ENCODE data around the gene WFIKKN1. TPM values are rescaled to one million over a fixed set of nuclear protein-coding genes. Genes with fewer than 3 reads are reported as not detected.

WFIKKN1 gene
- total RNA-seq, 4 donors from 2014 or later = 2.3 to 13.1 (median 4.2) TPM

DNA sequence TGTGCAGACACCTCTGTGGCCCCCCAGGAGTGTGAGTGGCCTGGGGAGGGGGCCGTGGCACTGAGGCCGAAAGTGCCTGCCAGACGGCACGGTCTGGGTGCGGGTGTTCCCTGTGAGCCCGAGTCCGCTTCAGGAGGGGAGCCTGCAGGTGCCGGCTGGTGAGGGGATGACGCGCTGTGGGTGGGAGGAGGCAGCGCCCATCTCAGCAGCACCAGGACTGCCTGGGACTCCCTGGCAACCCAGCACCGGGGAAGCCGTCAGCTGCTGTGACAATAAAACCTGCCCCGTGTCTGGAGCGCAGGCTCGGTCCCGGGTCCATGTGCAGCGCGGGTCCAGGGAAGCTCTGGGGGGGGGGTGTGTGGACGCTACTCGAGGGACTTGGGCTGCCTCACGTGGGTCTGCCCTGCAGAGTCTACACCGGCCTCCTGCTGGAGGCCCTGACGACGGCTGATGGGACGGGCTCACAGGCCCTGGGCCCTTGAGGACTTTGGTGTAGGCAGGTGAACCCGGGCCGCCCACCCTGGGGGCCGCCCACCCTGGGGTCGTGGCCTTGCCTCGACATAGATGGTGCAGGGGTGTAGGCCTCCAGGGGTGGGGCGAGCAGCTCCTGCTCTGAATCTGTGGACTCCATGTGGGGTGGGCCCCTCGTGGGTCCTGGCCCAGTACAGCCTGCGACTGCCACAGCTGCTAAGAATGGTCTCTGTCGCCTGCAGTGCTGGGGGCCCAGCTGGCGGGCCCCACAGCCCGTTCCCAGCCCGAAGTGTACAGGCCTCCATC, 46.8 kb upstream of the WFIKKN1 start:
- 61% methylated on average over 36 of the region's 38 CpGs; no CpG with 5 or more reads in 1 of the 2 donors for WGBS, 2 donors (ENCODE audit: low coverage in 1 of 2)

DNA sequence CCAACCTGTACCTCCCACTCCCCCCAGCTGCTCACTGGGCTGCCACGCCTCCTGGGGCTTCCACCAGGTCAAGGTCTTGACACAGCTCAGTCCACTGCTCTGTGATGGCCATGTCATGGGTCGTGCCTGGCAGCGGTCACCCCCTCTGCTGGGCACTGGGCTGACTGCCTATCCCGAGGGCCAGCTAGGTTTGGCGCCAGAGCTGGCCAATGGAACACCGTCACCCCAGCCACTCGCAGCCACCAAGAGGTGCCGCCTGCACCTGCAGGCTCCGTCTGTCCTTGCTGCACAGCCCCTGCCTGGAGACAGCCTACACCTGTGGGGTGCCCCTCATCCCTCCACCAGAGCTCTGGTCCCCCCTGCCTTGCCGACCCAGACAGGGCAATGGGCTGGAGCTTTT, 45.4 kb upstream of the WFIKKN1 start:
- no peaks in the 10 kb centered on the region for H3K27me3 ChIP-seq
- no peaks in the 10 kb centered on the region for H3K36me3 ChIP-seq
- in situ Hi-C loops (cut with MboI; ENCODE audit: low pct_ligation_motif_present in 1 of 4, low pct_unique_long_range_greater_than_20kb in 1 of 4, low sequenced_read_pairs in 3 of 4) = no loop called here
- TF ChIP-seq, protein P1, sequence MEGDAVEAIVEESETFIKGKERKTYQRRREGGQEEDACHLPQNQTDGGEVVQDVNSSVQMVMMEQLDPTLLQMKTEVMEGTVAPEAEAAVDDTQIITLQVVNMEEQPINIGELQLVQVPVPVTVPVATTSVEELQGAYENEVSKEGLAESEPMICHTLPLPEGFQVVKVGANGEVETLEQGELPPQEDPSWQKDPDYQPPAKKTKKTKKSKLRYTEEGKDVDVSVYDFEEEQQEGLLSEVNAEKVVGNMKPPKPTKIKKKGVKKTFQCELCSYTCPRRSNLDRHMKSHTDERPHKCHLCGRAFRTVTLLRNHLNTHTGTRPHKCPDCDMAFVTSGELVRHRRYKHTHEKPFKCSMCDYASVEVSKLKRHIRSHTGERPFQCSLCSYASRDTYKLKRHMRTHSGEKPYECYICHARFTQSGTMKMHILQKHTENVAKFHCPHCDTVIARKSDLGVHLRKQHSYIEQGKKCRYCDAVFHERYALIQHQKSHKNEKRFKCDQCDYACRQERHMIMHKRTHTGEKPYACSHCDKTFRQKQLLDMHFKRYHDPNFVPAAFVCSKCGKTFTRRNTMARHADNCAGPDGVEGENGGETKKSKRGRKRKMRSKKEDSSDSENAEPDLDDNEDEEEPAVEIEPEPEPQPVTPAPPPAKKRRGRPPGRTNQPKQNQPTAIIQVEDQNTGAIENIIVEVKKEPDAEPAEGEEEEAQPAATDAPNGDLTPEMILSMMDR (IDR thresholded peaks at IDR 0.05) = peak in 1 of 5 experiments; percentile 41
- TF ChIP-seq POLR2A (IDR thresholded peaks at IDR 0.05) (no peak), POLR2AphosphoS5 (IDR thresholded peaks at IDR 0.05) (no peak)
- intact Hi-C loops (cut with DNase I; ENCODE audit: low total_unique reads) = no loop called here
- H3K9me3 ChIP-seq = no peaks in the 10 kb centered on the region
- H3K4me3 ChIP-seq = no peak overlapping the region
- H3K27ac ChIP-seq = no peak overlapping the region
- DNase-seq = no peak
- WGBS, 2 donors (ENCODE audit: low coverage in 1 of 2) = 12% methylated on average over 6 of the region's 10 CpGs; no CpG with 5 or more reads in 1 of the 2 donors
- H3K4me1 ChIP-seq = peaks cover 10 to 17% (median 12%) of the 10 kb centered on the region in 4 donors

More for the DNA sequence above, 46.8 kb upstream of the WFIKKN1 start:
- in situ Hi-C loops (cut with MboI; ENCODE audit: low pct_ligation_motif_present in 1 of 4, low pct_unique_long_range_greater_than_20kb in 1 of 4, low sequenced_read_pairs in 3 of 4) = no loop called here
- DNase-seq = no peak
- Histone ChIP-seq H3K4me1 (peaks cover 11 to 20% (median 12%) of the 10 kb centered on the region in 4 donors), H3K9me3 (no peaks in the 10 kb centered on the region), H3K36me3 (no peaks in the 10 kb centered on the region), H3K4me3 (no peak overlapping the region), H3K27ac (no peak overlapping the region), H3K27me3 (no peaks in the 10 kb centered on the region)
- TF ChIP-seq POLR2A (IDR thresholded peaks at IDR 0.05) (no peak), POLR2AphosphoS5 (IDR thresholded peaks at IDR 0.05) (no peak), EP300 (IDR thresholded peaks at IDR 0.05; ENCODE audit: low read depth) (no peak)
- TF ChIP-seq, protein P1 (IDR thresholded peaks at IDR 0.05) = no peak
- intact Hi-C loops (cut with DNase I; ENCODE audit: low total_unique reads) = no loop called here

DNA sequence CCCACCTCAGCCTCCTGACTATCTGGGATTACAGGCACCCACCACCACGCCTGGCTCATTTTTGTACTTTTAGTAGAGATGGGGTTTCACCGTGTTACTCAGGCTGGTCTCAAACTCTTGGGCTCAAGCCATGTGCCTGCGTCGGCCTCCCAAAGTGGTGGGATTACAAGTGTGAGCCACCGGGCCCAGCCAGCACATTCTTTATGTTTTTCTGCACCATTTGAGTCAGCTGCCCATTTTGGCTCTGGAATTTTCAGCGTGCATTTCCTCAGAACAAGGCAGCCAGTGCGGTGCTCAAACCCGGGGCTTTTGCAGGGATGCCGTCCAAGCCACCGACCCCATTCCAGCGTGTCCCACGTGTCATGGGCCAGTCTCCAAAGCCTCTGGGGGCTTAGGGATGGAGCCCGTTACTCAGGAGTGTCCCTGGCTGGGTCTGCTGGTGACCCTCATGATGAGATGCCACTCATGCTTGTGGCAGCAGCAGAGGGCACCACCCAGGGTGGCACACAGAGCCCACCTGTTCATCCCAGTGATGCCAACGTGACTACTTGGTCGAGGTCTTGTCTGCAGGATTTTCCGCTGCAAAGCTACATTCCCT, 44.6 kb upstream of the WFIKKN1 start:
- H3K4me1 ChIP-seq = peaks cover 15 to 23% (median 16%) of the 10 kb centered on the region in 4 donors
- H3K27me3 ChIP-seq = no peaks in the 10 kb centered on the region
- no peak for TF ChIP-seq EP300 (IDR thresholded peaks at IDR 0.05; ENCODE audit: low read depth)
- no peak for TF ChIP-seq POLR2A (IDR thresholded peaks at IDR 0.05)
- TF ChIP-seq POLR2AphosphoS5 (IDR thresholded peaks at IDR 0.05) = no peak
- TF ChIP-seq, protein P1 (IDR thresholded peaks at IDR 0.05) = no peak
- no peak overlapping the region for H3K27ac ChIP-seq
- H3K9me3 ChIP-seq = no peaks in the 10 kb centered on the region
- in situ Hi-C loops (cut with MboI; ENCODE audit: low pct_ligation_motif_present in 1 of 4, low pct_unique_long_range_greater_than_20kb in 1 of 4, low sequenced_read_pairs in 3 of 4) (no loop called here), intact Hi-C loops (cut with DNase I; ENCODE audit: low total_unique reads) (no loop called here)
- WGBS, 2 donors (ENCODE audit: low coverage in 1 of 2) = 18 to 40% methylated on average over 5 to 16 of the region's 16 CpGs
- H3K36me3 ChIP-seq = no peaks in the 10 kb centered on the region
- DNase-seq = no peak
- H3K4me3 ChIP-seq = no peak overlapping the region

DNA sequence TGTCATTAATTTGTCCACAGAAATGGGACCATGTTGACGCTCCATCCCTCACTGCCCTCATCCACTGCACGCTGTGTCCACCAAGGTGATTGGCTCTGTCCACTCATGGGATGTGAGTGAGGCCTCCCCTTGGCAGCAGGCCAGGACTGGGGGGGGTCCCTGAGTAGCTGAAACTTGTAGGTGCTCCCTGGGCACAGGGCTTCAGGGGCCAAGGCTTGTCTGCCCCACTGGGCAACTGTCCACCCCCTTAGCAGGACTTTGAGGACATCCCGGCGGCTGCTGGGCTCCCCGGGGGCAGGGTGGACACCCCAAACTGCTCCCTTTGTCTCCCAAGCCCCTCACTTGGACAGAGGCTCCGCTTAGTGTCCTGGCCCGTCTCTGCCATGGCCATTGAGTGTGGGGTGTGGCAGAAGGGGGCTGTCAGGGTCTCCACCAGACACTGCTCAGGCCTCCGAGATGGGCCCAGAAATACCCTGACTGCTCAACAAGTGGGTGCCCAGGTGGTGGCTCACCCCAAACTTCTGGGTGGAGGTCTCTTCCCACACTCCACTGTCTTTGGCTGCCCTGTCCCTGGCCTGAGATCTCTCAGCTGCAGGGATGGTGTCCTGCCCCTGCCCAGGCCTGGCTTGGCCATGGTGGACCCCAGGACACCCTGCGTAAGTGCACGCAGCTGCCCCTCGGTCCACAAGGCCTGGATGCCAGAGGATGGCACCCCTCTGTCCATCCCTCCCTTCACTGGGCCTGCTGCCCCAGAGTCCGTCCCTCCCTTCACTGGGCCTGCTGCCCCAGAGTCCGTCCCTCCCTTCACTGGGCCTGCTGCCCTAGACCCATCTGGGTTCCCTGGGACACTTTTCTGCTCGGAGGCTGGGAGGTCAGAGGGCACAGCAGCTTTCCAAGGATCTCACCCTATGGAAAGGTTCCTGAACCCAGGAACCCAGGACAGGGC, 43.9 kb upstream of the WFIKKN1 start:
- DNase-seq = no peak
- Histone ChIP-seq H3K4me1 (peaks cover 19 to 31% (median 23%) of the 10 kb centered on the region in 4 donors), H3K27me3 (no peaks in the 10 kb centered on the region), H3K27ac (peak overlapping the region in 2 of 4 donors; percentile 96 to 97), H3K4me3 (no peak overlapping the region), H3K36me3 (no peaks in the 10 kb centered on the region), H3K9me3 (no peaks in the 10 kb centered on the region)
- intact Hi-C loops (cut with DNase I; ENCODE audit: low total_unique reads) = no loop called here
- TF ChIP-seq POLR2AphosphoS5 (IDR thresholded peaks at IDR 0.05) (no peak), EP300 (IDR thresholded peaks at IDR 0.05; ENCODE audit: low read depth) (no peak), POLR2A (IDR thresholded peaks at IDR 0.05) (no peak)
- TF ChIP-seq, protein P1 (IDR thresholded peaks at IDR 0.05) = no peak
- WGBS, 2 donors (ENCODE audit: low coverage in 1 of 2) = 80 to 85% methylated on average over 2 to 14 of the region's 14 CpGs
- in situ Hi-C loops (cut with MboI; ENCODE audit: low pct_ligation_motif_present in 1 of 4, low pct_unique_long_range_greater_than_20kb in 1 of 4, low sequenced_read_pairs in 3 of 4) = no loop called here
